Adipocyte (in vitro differentiated cells): ENCODE data around the gene BMP4.

ENCODE experiments used
- DNase-seq: peaks from one replicate; pipeline ENCODE4 v3.0.0-alpha.2; 2015; ENCODE audit warnings: low read depth
- H3K27me3 ChIP-seq: replicated peaks from 2 replicates; pipeline ENCODE4 v1.7.0; 2013; ENCODE audit warnings: mild to moderate bottlenecking, low read length, moderate library complexity; ENCODE audit not compliant: control insufficient read depth, insufficient read depth
- H3K36me3 ChIP-seq: 2 replicates; pipeline ENCODE4 v1.7.0; 2013; ENCODE audit warnings: low read length, mild to moderate bottlenecking, moderate library complexity; ENCODE audit not compliant: control insufficient read depth, insufficient read depth, severe bottlenecking
- H3K4me1 ChIP-seq: 2 replicates; pipeline ENCODE4 v1.7.0; 2013; ENCODE audit warnings: mild to moderate bottlenecking, low read length, moderate library complexity; ENCODE audit not compliant: control insufficient read depth, insufficient read depth
- H3K4me3 ChIP-seq: 2 replicates; pipeline ENCODE4 v1.7.0; 2013; ENCODE audit warnings: mild to moderate bottlenecking, low read length, moderate library complexity
- H3K9ac ChIP-seq: 2 replicates; pipeline ENCODE4 v1.7.0; 2013; ENCODE audit warnings: mild to moderate bottlenecking, low read length, moderate library complexity
- H3K9me3 ChIP-seq: 2 replicates; pipeline ENCODE4 v1.7.0; 2013; ENCODE audit warnings: mild to moderate bottlenecking, low read length, moderate library complexity; ENCODE audit not compliant: control insufficient read depth

Gene BMP4

DNA sequence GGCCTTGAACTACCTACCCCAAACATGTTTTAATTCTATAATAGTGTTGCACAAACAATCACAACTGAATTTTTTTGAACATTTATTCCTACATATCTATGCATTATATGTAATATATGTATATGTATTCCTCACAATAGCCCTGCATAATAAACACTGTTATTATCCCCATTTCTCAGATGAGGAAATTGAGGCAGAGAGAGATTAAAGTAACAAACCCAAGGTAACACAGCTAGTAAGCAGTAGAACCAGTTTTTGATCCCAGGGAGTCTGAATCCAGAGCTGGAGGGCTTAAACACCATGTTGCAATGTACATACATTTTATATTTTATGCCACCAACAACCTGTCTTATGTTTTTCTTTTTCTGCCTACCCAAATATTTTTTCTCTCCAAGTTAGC is 26.5 kb upstream of the BMP4 start:
- Histone ChIP-seq H3K4me1 (peaks cover 17% of the 10 kb centered on the region), H3K9ac (no peak overlapping the region), H3K4me3 (no peak overlapping the region), H3K36me3 (no peaks in the 10 kb centered on the region), H3K27me3 (no peaks in the 10 kb centered on the region), H3K9me3 (peaks cover 19% of the 10 kb centered on the region)
- DNase-seq = no peak

DNA sequence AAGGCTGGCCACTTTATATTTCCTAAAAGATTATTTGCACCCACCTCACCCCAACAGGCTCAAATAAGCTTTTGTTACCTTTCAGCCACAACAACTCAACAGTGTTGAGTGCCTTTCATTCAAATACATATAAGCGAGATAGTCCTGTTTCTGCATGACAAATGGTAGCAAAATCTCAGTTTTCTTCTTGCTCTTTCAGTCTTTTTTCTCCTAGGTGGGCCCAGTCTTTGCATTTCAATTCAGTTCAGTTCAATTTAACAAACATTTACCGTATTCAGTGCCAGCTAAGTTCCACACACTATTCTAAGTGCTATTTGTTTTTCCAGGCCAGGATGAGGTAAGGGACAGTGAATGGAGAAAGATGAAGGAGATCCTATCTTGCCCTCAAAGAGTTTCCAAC is 25.9 kb upstream of the BMP4 start:
- H3K4me1 ChIP-seq = peaks cover 17% of the 10 kb centered on the region
- H3K27me3 ChIP-seq = no peaks in the 10 kb centered on the region
- H3K4me3 ChIP-seq = no peak overlapping the region
- no peaks in the 10 kb centered on the region for H3K36me3 ChIP-seq
- H3K9ac ChIP-seq = no peak overlapping the region
- DNase-seq = no peak
- peaks cover 19% of the 10 kb centered on the region for H3K9me3 ChIP-seq

DNA sequence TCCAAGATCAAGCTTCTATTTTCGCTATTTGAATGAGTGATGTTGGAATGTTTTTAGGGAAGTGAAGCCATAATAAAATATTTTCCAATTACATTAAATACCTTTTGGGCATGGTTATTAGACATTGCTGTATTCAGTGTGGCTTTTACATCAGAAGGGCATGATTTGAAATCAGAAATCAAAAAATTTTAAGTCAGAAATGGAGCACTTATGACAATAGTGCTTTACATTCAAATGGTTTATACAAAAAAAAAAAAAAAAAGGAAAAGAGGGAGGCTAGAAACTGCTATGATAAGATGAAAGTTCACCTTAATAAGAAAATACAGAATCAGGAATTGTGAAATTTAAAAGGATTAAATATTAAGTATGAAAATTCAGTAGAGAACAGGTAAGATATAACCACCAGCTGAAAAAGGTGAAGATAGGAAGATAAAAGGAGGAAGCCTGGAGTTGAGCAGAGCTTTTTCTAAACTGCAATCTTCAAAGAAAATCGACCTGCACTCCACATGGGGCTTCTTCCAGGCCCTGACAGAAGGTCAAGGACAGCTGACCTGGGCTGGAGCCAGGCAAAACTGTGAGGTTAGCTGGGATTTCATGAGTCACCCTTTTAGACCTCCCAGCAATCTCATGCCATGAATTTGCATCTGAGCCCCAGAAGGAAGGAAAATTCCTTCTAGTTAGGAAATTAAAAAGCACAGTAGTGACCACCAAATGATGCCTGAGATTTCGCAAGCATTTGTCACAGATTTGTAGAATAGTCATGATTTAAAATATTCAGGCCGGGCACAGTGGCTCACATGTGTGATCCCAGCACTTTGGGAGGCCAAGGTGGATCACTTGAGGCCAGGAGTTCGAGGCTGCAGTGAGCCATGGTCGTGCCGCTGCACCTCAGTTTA is 23.4 kb upstream of the BMP4 start:
- Histone ChIP-seq H3K36me3 (no peaks in the 10 kb centered on the region), H3K27me3 (no peaks in the 10 kb centered on the region), H3K4me3 (no peak overlapping the region), H3K4me1 (peaks cover 17% of the 10 kb centered on the region), H3K9me3 (peaks cover 11% of the 10 kb centered on the region), H3K9ac (no peak overlapping the region)
- peak; percentile 83 for DNase-seq

DNA sequence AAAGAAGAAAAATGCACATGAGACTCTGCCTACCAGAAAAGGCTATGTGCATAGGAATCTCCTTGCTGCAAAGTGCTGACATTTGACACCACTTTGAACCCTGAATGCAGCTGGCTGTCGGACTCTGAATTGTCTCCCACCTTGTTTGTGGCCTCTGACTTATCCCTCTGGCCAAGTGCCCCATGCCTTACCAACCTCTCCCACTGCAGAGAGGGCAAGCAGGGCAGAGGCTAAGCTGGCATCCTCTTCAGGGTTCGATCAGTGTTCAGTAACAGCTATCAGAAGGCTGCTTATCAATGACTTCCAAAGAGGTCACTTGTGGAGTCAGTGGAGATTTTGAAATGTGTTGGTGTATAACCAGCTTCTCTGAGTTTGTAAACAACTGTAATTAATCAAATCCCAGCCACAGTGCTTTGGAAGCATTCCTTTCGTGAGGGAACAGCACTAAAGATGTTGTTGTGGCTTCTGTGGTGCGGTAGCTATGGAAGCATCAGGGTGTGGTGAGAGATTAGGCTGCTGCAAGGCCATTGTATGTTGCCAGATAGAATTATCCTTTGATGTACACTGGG is 22.6 kb upstream of the BMP4 start:
- no peak for DNase-seq
- peaks cover 17% of the 10 kb centered on the region for H3K4me1 ChIP-seq

DNA sequence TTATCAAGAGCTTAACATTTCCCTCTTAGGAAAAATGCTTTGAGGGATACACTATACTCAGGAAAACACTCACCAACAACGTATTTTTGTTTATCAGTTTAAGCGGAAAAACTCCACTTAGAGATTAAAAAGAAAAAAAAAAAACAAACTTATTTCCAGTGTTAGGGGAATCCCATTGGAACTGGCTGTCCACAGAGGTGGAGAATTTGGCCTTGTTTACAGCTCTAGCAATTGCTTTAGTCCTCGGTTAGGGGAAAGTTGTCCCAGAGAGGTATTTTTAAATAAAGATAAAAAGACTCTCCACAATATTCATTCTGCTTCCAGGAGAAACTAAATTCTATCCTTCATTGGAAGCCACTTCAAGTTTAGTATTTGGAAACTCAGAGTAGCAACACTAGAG is 21.6 kb upstream of the BMP4 start:
- H3K9me3 ChIP-seq = no peaks in the 10 kb centered on the region
- no peak overlapping the region for H3K4me3 ChIP-seq
- no peak for DNase-seq
- no peaks in the 10 kb centered on the region for H3K27me3 ChIP-seq
- no peaks in the 10 kb centered on the region for H3K36me3 ChIP-seq
- H3K9ac ChIP-seq = no peak overlapping the region
- H3K4me1 ChIP-seq = peaks cover 17% of the 10 kb centered on the region

More for the DNA sequence above, 22.6 kb upstream of the BMP4 start:
- Histone ChIP-seq H3K4me3 (no peak overlapping the region), H3K9me3 (peaks cover 3% of the 10 kb centered on the region), H3K9ac (no peak overlapping the region), H3K36me3 (no peaks in the 10 kb centered on the region), H3K27me3 (no peaks in the 10 kb centered on the region)

DNA sequence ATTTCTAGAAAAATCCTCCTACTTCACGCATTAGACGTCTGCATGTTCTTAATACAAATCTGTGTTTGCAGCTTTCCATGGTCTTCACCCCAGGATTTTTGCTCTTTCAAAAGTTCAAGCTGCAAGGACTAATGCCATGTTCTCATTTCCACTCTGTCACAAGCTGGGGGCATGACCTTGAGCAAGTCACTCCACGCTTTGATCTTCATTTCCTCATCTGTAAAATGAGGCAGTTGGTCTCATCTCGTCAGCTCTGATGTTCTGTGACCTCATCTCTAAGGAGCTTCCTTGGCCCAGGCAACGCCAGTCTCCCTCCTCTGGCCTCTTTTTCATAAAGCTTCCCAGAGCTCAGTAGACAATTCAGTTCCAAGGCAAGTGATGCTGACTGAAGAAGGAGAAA is 18.8 kb upstream of the BMP4 start:
- H3K36me3 ChIP-seq = no peaks in the 10 kb centered on the region
- H3K4me1 ChIP-seq = peaks cover 13% of the 10 kb centered on the region
- no peak for DNase-seq
- H3K9ac ChIP-seq = no peak overlapping the region
- H3K27me3 ChIP-seq = peaks cover 9% of the 10 kb centered on the region
- no peak overlapping the region for H3K4me3 ChIP-seq
- H3K9me3 ChIP-seq = no peaks in the 10 kb centered on the region

DNA sequence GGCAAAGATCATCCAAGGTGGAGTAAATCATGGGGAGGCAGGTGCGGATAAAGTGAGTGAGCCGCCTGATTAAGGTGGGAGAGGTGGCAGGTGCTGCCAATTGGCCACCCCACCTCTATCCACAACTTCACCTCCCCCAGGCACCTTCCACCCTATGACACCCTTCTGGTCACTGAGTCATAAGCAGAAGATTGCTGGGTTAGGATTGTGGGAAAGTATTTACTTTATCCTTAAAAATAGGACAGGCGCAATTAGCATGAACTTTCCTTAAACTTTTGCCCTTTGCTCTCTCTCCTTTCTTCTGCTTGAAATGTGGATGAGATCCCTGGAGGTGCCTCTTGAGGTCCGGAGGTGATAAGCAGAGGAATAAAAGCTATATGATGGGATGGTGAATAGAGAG is 14.9 kb upstream of the BMP4 start:
- no peak overlapping the region for H3K4me3 ChIP-seq
- DNase-seq = no peak
- peaks cover 15% of the 10 kb centered on the region for H3K27me3 ChIP-seq
- no peaks in the 10 kb centered on the region for H3K36me3 ChIP-seq
- no peaks in the 10 kb centered on the region for H3K4me1 ChIP-seq
- H3K9ac ChIP-seq = no peak overlapping the region
- H3K9me3 ChIP-seq = no peaks in the 10 kb centered on the region

DNA sequence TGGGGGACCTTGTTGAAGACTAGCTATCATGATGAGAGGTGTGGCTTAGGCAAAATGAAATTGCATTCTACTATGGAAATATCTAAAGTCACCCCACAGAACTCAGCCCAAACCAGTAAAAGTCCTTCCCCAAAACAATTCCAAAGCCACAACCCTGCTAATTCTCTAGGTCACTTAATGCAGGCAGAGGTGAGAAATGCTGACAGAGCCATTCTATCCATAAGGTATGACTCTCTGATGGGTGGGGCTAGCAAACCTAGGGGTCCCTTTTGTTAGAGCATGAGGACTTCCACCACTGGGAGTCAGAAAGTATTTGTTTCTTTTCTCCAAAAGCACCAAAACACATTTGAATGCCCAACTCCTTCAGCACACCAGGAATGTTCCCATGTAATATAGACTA is 12.7 kb upstream of the BMP4 start:
- H3K36me3 ChIP-seq = no peaks in the 10 kb centered on the region
- DNase-seq = no peak
- H3K9me3 ChIP-seq = no peaks in the 10 kb centered on the region
- H3K4me1 ChIP-seq = no peaks in the 10 kb centered on the region
- H3K27me3 ChIP-seq = peaks cover 29% of the 10 kb centered on the region
- H3K4me3 ChIP-seq = no peak overlapping the region
- no peak overlapping the region for H3K9ac ChIP-seq

DNA sequence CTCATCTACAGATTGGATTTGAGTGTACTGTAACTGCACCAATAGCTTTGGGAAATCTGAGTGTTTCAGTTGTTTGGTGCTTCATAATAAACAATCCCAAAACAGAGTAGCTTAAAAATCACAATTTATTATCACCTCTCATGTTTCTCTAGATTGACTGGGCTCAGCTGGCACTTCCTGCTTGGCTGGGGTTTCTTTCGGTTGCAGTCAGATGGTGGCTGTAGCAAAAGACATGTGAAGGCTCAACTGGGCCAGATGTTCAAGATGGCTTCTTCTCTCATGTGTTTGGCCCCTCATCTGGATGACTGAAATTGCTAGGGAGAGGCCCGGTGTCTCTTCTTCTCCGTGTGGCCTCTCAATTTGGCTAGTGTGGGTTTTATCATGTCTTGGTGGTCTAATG is 12.1 kb upstream of the BMP4 start:
- Histone ChIP-seq H3K4me1 (no peaks in the 10 kb centered on the region), H3K36me3 (no peaks in the 10 kb centered on the region), H3K9ac (no peak overlapping the region), H3K4me3 (no peak overlapping the region), H3K27me3 (peaks cover 35% of the 10 kb centered on the region), H3K9me3 (no peaks in the 10 kb centered on the region)
- no peak for DNase-seq

DNA sequence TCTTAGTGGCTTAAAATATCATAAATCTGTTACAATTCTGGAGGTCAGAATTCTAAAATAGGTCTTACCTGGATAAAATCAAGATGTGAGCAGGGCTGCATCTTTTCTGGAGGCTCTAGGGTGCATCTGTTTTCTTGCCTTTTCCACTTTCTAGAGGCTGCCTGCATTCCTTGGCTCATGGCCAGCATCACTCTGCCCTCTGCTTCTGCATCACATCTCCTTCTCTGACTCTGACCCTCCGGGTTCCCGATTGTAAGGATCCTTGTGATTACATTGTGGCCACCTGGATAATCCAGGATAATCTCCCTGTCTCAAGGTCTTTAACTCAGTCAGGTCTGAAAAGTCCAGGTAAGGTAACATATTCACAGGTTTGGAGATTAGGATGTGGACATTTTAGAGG is 11.0 kb upstream of the BMP4 start:
- no peak overlapping the region for H3K9ac ChIP-seq
- no peaks in the 10 kb centered on the region for H3K36me3 ChIP-seq
- no peaks in the 10 kb centered on the region for H3K9me3 ChIP-seq
- H3K27me3 ChIP-seq = peaks cover 41% of the 10 kb centered on the region
- peaks cover 7% of the 10 kb centered on the region for H3K4me1 ChIP-seq
- no peak overlapping the region for H3K4me3 ChIP-seq
- DNase-seq = no peak

DNA sequence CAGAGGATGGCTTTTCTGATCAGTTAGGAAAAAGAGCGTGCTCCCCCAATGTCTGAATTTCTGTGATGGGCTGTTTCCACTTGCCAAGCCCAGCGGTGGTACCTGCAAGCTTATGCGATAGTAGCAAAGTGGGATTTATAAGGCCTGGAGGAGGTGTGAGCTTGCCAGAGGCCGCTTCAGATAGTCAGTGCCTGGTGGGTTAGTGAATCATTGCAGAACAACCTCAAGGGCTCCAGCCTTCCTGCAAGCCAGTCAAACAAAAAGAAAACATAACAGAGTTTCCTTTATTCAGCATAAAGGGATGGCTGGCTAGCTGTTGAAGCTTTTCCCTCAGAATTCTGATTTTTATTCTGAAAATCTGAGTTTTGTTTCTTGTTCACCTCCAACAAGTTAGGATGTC is 7.6 kb upstream of the BMP4 start:
- peaks cover 45% of the 10 kb centered on the region for H3K27me3 ChIP-seq
- H3K36me3 ChIP-seq = no peaks in the 10 kb centered on the region
- H3K4me3 ChIP-seq = no peak overlapping the region
- no peak for DNase-seq
- no peaks in the 10 kb centered on the region for H3K9me3 ChIP-seq
- H3K9ac ChIP-seq = no peak overlapping the region
- peaks cover 7% of the 10 kb centered on the region for H3K4me1 ChIP-seq
